GM12801 (cell line): ENCODE measurements around the gene PAPPA2.

ENCODE experiments used
- CTCF ChIP-seq: IDR thresholded peaks from one replicate; pipeline ENCODE4 v1.5.1; 2011; ENCODE audit warnings: control low read depth; ENCODE audit not compliant: insufficient read length; ENCODE audit errors: extremely low read depth

Gene PAPPA2

GRCh38 chr1:176841238-176841637, 378.3 kb downstream of the PAPPA2 start:
- no peak for TF ChIP-seq CTCF

GRCh38 chr1:176843352-176844297, 380.6 kb downstream of the PAPPA2 start:
- TF ChIP-seq CTCF = no peak

- no peak for TF ChIP-seq CTCF
Observed at GRCh38 chr1:176847052-176847451, 384.1 kb downstream of the PAPPA2 start.

GRCh38 chr1:176849281-176849680, 386.3 kb downstream of the PAPPA2 start:
- no peak for TF ChIP-seq CTCF

- no peak for TF ChIP-seq CTCF
Observed at GRCh38 chr1:176850871-176851270, 387.9 kb downstream of the PAPPA2 start.

GRCh38 chr1:176852124-176852523, 389.1 kb downstream of the PAPPA2 start:
- no peak for TF ChIP-seq CTCF

- no peak for TF ChIP-seq CTCF
Observed at GRCh38 chr1:176853503-176853902, 390.5 kb downstream of the PAPPA2 start.
